Stomach (tissue), 4 donors: ENCODE measurements around the gene YPEL1.

Experiments used
- CTCF ChIP-seq, 7 experiments: fragments of 450-650 bp in 4 of 7; fragments of 200-600 bp in 3 of 7; sonication (generic) in 3 of 7; IDR thresholded peaks; one replicate each; pipeline ENCODE4 v1.5.1; 2016 to 2019; ENCODE audit warnings: antibody characterized with exemption in 7 of 7, control low read depth in 2 of 7, mild to moderate bottlenecking in 1 of 7
- POLR2AphosphoS5 ChIP-seq, 3 donors: sonication (generic); formaldehyde crosslinking; IDR thresholded peaks; one replicate each; pipeline ENCODE4 v1.6.1; 2016; ENCODE audit warnings: antibody characterized with exemption in 3 of 3

GRCh38 chr22:21727768-21728167, 7.8 kb downstream of the YPEL1 start:
- TF ChIP-seq CTCF (IDR thresholded peaks at IDR 0.05) (no peak), POLR2AphosphoS5 (IDR thresholded peaks at IDR 0.05) (no peak)
